Duodenal mucosa (tissue), 2 donors: ENCODE measurements around the gene STOX2.

Source experiments
- H3K27ac ChIP-seq: one replicate; pipeline ENCODE4 v1.7.0; 2013; ENCODE audit warnings: low read depth, low read length
- H3K27me3 ChIP-seq, 2 donors: one replicate each; pipeline ENCODE4 v1.7.0; 2013; ENCODE audit warnings: low read length in 2 of 2, control low read depth in 1 of 2; ENCODE audit not compliant: insufficient read depth in 2 of 2, control insufficient read depth in 1 of 2
- H3K36me3 ChIP-seq, 2 donors: one replicate each; pipeline ENCODE4 v1.7.0; 2013; ENCODE audit warnings: low read length in 2 of 2, control low read depth in 1 of 2; ENCODE audit not compliant: insufficient read depth in 2 of 2, control insufficient read depth in 1 of 2
- H3K4me1 ChIP-seq, 2 donors: one replicate each; pipeline ENCODE4 v1.7.0; 2013; ENCODE audit warnings: low read length in 2 of 2, control low read depth in 1 of 2; ENCODE audit not compliant: insufficient read depth in 2 of 2, control insufficient read depth in 1 of 2
- H3K4me3 ChIP-seq, 2 donors: one replicate each; pipeline ENCODE4 v1.7.0; 2013; ENCODE audit warnings: low read length in 2 of 2, low read depth in 1 of 2
- H3K9ac ChIP-seq, 2 donors: one replicate each; pipeline ENCODE4 v1.7.0; 2013; ENCODE audit warnings: low read length in 2 of 2, low read depth in 1 of 2
- H3K9me3 ChIP-seq, 2 donors: one replicate each; pipeline ENCODE4 v1.7.0; 2013; ENCODE audit warnings: low read length in 2 of 2, control low read depth in 1 of 2; ENCODE audit not compliant: control insufficient read depth in 1 of 2

The STOX2 gene

DNA sequence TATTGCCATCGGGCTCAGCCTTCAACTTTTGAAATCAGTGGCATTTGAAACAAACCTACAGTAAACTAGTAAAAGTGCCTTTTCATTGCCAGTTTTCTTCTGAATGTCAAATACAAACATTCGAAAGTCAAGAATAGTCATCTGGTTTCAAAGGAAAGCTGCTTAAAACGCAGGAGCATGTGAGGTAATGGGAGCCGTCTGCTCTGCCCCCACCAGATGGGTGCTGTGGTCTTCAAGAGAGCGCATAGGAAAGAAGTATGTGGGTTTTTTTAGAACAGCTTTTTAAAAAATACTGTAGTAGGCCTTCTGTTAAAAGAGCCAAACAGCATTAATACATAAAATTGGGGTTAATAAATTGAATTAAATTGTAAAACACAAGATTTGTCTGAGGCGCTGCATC lies 88.6 kb downstream of the STOX2 start:
- no peaks in the 10 kb centered on the region for H3K9me3 ChIP-seq
- H3K27me3 ChIP-seq: no peaks in the 10 kb centered on the region
- no peaks in the 10 kb centered on the region for H3K36me3 ChIP-seq
- no peak overlapping the region for H3K27ac ChIP-seq
- H3K9ac ChIP-seq: no peak overlapping the region
- no peak overlapping the region for H3K4me3 ChIP-seq
- no peaks in the 10 kb centered on the region for H3K4me1 ChIP-seq

GRCh38 chr4:183995570-183995969 lies 90.5 kb downstream of the STOX2 start:
- no peaks in the 10 kb centered on the region for H3K9me3 ChIP-seq
- H3K4me3 ChIP-seq: no peak overlapping the region
- H3K4me1 ChIP-seq: no peaks in the 10 kb centered on the region
- H3K27me3 ChIP-seq: no peaks in the 10 kb centered on the region
- no peaks in the 10 kb centered on the region for H3K36me3 ChIP-seq
- H3K9ac ChIP-seq: no peak overlapping the region
- no peak overlapping the region for H3K27ac ChIP-seq

- H3K9ac ChIP-seq: no peak overlapping the region
- no peaks in the 10 kb centered on the region for H3K4me1 ChIP-seq
- H3K4me3 ChIP-seq: no peak overlapping the region
- no peaks in the 10 kb centered on the region for H3K9me3 ChIP-seq
- no peaks in the 10 kb centered on the region for H3K27me3 ChIP-seq
- H3K36me3 ChIP-seq: no peaks in the 10 kb centered on the region
- H3K27ac ChIP-seq: no peak overlapping the region
Measured at GRCh38 chr4:183996868-183997267, 91.8 kb downstream of the STOX2 start.

- H3K4me1 ChIP-seq: no peaks in the 10 kb centered on the region
- H3K36me3 ChIP-seq: no peaks in the 10 kb centered on the region
- H3K27me3 ChIP-seq: no peaks in the 10 kb centered on the region
- H3K27ac ChIP-seq: no peak overlapping the region
- H3K4me3 ChIP-seq: no peak overlapping the region
- H3K9me3 ChIP-seq: no peaks in the 10 kb centered on the region
- no peak overlapping the region for H3K9ac ChIP-seq
Measured at GRCh38 chr4:183999435-183999834, 94.3 kb downstream of the STOX2 start.

DNA sequence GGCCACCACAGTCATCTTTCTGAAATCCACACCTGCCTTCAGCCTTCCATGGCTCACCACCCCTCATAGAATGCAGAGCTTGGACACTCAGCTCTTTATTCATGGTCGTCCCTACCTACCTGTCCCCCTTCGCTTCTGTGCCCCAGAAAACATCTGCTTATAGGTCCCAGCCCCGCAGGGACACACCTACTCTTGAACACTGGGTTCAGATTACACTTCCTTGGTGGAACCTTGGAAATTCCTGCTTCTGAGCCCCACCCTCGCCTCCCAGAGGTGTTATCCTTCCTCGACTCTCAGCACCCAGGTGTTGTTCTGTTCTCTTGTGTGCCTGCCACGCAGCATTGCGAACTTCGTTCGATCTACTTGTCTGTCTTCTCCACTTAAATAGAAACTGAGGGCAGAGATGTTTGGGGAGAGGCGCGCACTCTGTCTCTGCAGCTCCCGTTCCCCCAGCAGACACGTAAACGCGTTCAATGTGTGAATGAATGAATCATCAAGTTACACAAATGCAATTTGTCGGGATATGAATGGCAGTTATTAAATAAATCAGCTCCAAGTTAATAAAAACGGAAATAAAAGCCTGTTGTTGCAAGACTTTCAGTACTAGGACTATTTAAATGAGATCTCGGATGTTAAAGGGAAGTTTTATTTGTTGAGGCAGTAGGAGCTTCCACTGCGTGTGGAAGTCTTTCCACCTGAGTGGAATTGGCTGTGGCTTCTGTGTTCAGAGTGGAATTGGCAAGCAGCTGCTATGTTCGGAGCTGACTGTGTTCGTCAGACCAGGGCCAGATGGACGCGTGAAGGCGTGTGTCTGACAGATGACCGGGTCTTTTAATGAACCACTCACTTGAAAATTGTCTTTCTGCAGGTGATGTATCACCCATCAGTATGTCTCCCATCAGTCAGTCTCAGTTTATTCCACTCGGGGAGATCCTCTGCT lies 95.6 kb downstream of the STOX2 start:
- H3K9me3 ChIP-seq: no peaks in the 10 kb centered on the region
- H3K9ac ChIP-seq: no peak overlapping the region
- no peak overlapping the region for H3K27ac ChIP-seq
- no peaks in the 10 kb centered on the region for H3K36me3 ChIP-seq
- H3K4me1 ChIP-seq: no peaks in the 10 kb centered on the region
- H3K27me3 ChIP-seq: no peaks in the 10 kb centered on the region
- no peak overlapping the region for H3K4me3 ChIP-seq

DNA sequence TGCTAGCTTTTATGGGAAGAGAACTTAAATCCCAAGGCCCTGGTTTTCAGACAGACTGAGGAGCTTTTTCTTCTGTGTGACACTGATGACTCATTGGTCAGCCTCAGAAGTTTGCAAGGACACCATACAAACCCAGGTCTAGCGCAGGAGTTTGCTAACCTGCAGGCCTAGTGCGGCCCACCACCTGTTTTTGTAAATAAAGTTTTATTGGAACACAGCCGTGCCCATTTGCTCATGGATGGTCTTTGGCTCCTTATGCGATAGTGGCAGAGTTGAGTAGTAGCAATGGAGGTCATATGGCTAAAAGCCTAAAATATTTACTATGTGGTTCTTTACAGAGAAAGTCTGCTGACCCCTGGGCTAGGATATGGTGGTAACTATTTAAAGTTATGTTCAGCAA lies 98.3 kb downstream of the STOX2 start:
- Histone ChIP-seq H3K36me3 (no peaks in the 10 kb centered on the region), H3K4me3 (no peak overlapping the region), H3K9ac (no peak overlapping the region), H3K9me3 (no peaks in the 10 kb centered on the region), H3K27ac (no peak overlapping the region), H3K4me1 (no peaks in the 10 kb centered on the region), H3K27me3 (no peaks in the 10 kb centered on the region)

- Histone ChIP-seq H3K36me3 (no peaks in the 10 kb centered on the region), H3K9me3 (no peaks in the 10 kb centered on the region), H3K4me1 (no peaks in the 10 kb centered on the region), H3K27me3 (no peaks in the 10 kb centered on the region), H3K27ac (no peak overlapping the region), H3K9ac (no peak overlapping the region), H3K4me3 (no peak overlapping the region)
Measured at GRCh38 chr4:184007891-184008290, 102.8 kb downstream of the STOX2 start.

- Histone ChIP-seq H3K27me3 (no peaks in the 10 kb centered on the region), H3K4me3 (no peak overlapping the region), H3K4me1 (no peaks in the 10 kb centered on the region), H3K27ac (no peak overlapping the region), H3K36me3 (no peaks in the 10 kb centered on the region), H3K9ac (no peak overlapping the region), H3K9me3 (no peaks in the 10 kb centered on the region)
Measured at GRCh38 chr4:184010696-184011095, 105.6 kb downstream of the STOX2 start.

DNA sequence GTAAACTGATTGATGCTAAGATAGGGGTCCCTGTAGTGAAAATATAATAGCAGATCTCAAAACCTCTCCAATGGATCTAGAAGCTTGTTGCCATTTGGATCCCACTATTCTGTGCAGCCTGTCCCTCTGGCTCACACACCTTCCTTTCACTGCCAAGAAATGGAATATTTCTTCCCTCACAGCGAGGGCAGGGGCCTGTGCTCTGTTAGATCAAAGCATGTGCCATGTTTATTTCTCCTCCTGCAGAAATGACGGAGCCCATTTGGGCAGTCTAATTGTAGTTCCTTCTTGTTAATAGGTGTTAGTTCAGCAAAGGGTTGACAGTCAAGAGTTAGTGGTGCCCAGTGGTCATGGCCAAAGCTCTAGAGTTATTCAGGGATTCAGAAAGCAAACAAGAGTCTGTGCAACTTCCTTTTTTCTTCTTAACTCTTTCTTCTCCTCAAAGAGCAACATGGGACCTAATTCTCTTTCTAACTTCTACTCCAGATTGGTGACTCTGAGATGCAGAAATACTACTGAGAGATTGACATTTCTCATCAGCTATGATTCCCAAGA lies 106.8 kb downstream of the STOX2 start:
- Histone ChIP-seq H3K9me3 (no peaks in the 10 kb centered on the region), H3K4me3 (no peak overlapping the region), H3K4me1 (no peaks in the 10 kb centered on the region), H3K27me3 (no peaks in the 10 kb centered on the region), H3K9ac (no peak overlapping the region), H3K36me3 (no peaks in the 10 kb centered on the region), H3K27ac (no peak overlapping the region)

GRCh38 chr4:184012937-184013336 lies 107.8 kb downstream of the STOX2 start:
- Histone ChIP-seq H3K27ac (no peak overlapping the region), H3K27me3 (no peaks in the 10 kb centered on the region), H3K9ac (no peak overlapping the region), H3K4me1 (no peaks in the 10 kb centered on the region), H3K9me3 (no peaks in the 10 kb centered on the region), H3K4me3 (no peak overlapping the region), H3K36me3 (no peaks in the 10 kb centered on the region)
